ENCODE measurements around the gene CHST6.
"Not testable (repeated sequence)": the region's sequence is repeated elsewhere in the genome, so short reads cannot be mapped to it uniquely, and the experiment has no call there.

Gene CHST6

DNA sequence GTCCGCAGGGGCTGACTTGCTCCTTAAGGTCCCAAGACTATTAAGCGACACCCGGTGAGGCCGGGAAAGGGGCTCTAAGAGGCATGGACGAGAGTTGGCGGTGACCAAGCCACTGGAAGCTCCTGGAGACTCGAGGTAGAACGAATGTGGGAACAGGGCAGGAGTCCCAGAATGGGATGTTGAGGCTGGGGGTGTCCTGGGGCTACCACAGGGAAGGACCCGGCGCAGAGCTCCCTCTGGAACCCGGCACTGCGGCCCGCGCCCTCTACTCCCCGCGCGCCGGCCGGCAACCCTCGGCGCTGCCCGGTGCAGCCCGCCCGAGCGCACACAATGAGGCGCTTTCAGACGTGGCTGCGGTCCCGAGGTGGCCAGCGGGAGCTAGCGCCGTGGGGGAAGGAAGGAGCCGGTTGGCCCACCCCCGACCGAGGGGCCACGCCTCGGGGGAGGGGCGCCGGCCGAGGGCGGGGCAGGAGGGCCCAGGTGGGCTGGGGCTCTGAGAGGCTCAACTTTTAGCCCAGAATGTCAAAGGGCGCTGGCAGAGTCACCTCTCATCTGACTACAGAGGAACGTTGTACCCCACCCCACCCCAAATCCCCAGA lies at the start of gene CHST6:
TSS of gene CHST6 (minus strand) at position 366 of the 599 bp plus-strand sequence. CDS start 15,613 bp downstream, outside the sequence.
- peak; percentile 36 to 72 for DNase-seq

- DNase-seq = not testable (repeated sequence)
Observed at GRCh38 chr16:75542462-75542861, 47.2 kb upstream of the CHST6 start.

DNA sequence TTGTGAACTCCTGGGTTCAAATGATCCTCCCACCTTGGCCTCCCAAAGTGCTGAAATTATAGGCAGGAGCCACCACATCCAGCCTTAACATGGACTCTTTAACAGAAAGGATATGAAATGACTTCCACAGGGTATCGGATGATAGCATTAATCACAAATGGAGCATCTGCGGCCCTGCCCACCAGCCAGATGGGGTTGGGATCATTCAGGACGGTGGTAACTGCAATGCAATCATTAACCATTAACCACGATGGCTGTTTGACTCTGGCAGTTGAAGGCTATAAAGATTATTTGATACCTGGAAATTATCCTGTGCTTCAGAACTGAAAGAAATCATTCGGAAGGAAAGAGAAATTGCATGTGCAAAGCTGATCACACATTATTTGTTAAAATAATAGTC lies 46.0 kb upstream of the CHST6 start:
- no peak for DNase-seq

DNA sequence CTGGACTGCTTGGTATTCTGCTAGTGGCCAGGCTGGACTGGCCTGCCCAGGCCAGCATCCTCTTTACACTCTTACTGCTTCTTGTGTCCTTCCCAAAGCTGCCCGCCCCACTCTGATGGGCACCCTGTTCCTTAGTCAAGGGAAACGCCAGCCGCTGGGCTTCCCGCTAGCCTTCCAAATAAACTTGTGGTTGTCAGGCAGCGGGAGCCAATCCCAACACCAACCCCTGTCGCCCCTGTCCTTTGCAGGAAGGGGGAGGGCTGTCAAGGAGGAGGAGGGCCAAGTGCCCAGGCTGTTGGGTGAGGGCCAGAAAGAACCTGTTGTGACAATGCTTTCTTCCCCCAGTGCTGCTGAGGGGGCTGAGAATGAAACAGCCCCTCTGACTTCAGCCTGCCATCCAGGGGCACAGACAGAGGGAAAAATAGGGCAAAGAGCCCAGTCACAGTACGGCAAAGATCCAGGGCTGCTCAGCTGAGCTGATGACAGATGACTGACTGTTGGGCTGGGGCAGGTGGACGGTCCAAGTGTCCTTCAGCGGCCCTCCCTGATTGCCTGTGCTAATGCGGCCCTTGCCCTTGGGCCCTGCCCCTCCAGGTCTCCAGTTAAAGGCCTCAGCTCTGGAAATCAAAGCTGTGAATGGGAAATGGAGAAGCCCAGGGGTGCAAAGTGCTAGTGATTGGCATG lies 43.8 kb upstream of the CHST6 start:
- DNase-seq = peak in 1 of 2 donors; percentile 18

GRCh38 chr16:75537776-75538175 lies 42.5 kb upstream of the CHST6 start:
- DNase-seq = no peak

GRCh38 chr16:75535901-75536300 lies 40.7 kb upstream of the CHST6 start, which contains the start of gene CHST5:
Gene CHST5, minus strand, starts transcription at chr16:75536108. Its CDS starts 5,724 bp downstream, at chr16:75530384.
- no peak for DNase-seq

DNA sequence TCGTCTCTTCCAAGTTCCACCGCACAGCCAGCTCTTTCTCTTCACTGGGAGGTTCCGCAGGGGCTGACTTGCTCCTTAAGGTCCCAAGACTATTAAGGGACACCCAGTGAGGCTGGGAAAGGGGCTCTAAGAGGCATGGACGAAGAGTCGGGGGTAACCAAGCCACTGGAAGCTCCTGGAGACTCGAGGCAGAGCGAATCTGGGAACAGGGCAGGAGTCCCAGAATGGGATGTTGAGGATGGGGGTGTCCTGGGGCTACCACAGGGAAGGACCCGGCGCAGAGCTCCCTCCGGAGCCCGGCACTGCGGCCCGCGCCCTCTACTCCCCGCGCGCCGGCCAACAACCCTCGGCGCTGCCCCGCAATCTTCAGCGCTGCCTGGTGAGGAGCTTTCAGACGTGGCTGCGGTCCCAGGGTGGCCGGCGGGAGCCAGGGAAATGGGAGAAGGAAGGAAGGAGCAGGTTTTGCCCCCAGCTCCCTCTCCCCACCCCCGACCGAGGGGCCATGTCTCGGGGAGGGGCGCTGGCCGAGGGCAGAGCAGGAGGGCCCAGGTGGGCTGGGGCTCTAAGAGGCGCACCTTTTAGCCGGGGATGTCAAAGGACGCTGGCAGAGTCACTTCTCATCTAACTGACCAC lies 40.1 kb upstream of the CHST6 start:
- no peak for DNase-seq

- DNase-seq = no peak
Observed at GRCh38 chr16:75534560-75535205, 39.4 kb upstream of the CHST6 start.

- DNase-seq = no peak
Observed at GRCh38 chr16:75532791-75533190, 37.5 kb upstream of the CHST6 start.

GRCh38 chr16:75532142-75532765 lies 37.0 kb upstream of the CHST6 start:
- DNase-seq = no peak

DNA sequence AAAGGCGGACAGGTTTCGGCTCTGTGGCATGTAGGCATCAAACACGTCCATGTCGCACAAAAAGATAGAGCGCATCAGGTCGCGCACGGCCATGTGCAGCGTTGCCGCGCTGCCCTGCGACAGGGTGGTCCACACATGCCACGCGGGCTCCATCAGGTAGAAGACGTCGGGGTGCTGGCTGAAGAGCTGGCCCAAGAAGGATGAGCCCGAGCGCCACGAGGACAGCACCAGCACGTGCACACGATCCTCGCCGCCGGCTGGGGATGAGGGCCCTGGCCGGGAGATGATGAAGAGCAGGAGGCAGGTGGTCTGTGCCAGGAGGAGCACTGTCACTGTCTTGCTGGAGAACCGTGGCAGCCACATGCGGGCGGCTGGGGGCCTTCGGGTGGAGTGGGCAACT lies 34.7 kb upstream of the CHST6 start:
- no peak for DNase-seq

DNA sequence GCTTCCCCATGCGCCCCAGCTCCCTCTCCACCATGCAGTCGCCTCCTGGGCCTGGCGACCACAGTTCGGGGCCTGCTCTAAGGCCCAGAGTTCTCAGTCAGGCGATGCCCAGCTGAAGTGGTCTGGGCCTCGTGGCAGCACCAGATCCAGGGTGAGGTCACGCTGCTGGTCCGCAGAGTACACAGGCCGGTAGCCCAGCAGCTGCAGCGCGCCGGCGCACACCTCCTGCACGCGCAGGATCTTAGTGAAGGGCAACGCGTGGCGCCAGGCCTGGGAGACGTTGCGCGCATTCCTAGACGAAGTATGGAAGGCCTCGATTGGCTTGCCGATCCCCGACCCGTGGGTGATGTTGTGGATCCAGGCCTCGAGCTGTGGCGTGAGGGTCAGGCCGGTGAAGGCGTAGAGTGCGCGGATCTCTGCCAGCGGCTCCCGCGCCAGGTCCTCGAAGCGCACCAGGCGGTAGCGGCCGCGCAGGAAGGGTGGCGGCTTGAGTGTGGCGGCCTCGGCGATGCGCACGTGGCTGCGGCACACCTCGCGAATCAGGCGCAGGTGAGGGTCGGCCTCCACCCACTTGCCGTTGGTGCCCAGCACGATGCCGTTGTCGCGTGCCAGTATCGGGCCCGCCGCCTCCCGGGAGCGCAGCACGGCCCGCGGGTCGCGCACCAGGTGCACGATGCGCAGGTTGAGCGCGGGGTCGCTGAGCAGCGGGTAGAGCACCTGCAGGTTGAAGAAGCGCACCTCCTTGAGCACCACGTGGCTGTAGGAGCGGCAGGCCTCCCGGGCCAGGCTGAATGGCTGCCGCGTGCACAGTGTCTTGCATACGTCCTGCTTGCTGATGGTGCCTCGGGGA lies 34.0 kb upstream of the CHST6 start:
- DNase-seq = no peak

DNA sequence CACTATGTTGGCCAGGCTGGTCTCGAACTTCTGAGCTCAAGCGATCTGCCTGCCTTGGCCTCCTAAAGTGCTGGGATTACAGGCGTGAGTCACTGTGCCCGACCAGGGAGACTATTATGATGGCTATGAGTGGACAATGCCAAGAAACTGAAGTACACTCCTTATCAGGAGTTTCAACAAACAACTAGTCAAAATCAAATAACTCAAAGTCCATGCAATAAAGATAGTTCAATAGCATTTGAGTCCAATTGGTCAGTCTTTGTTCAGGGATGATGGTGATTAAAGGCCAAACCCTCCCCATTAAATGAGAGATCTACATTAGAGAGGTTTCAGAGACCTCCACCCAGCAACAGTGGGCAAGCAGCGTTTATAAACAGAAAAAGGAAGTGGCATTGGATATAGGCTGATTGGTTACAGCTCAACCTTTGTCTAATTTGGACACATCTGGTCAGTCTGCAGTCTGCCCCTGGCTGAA lies 32.6 kb upstream of the CHST6 start:
- DNase-seq = no peak

DNA sequence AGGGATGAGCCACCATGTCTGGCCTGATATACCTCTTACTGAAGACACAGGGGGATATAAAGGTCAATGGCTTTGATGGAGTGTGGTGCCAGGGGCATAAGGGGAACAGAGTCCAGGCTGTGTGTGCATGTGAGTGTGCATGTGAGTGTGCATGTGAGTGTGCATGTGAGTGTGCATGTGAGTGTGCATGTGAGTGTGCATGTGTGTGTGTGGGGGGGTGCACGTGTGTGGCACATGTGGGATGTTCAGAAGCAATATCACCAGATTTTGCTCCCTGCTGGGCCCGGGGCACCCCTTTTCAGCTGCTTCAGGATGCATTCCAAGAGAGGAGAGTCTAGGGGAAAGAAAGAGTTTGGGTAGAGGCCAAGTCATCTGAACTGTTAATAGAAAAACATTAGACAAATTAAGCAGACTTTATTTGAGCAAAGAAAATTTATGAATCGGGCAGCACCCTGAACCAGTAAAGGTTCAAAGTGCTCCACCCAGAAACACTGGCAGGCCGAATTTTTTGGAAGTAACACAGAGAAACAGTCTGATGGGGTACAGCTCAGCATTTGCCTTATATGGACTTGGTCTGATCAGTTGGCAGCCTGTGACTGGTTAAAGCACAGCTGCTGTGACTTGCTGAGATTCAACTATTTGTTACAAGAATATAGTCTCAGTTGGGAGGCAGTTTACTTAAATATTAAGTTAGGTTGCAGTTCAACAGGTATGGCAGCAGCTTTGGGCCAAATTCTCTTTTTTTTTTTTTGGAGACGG lies 31.0 kb upstream of the CHST6 start:
- no peak for DNase-seq

DNA sequence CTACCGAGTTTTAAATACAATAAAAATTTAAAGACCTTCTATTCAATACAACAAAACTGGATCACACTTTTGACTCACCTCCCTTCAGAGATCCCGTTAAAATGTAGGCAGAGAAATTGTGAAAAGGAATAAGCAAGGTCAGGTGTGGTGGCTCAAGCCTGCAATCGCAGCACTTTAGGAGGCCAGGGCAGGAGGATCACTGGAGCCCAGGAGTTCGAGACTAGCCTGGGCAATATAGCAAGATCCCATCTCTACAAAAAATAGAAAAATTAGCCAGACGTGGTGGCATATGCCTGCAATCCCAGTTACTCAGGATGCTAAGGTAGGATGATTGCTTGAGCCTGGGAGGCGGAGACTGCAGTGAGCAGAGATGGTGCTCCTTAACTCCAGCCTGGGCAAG lies 23.9 kb upstream of the CHST6 start:
- DNase-seq = no peak

DNA sequence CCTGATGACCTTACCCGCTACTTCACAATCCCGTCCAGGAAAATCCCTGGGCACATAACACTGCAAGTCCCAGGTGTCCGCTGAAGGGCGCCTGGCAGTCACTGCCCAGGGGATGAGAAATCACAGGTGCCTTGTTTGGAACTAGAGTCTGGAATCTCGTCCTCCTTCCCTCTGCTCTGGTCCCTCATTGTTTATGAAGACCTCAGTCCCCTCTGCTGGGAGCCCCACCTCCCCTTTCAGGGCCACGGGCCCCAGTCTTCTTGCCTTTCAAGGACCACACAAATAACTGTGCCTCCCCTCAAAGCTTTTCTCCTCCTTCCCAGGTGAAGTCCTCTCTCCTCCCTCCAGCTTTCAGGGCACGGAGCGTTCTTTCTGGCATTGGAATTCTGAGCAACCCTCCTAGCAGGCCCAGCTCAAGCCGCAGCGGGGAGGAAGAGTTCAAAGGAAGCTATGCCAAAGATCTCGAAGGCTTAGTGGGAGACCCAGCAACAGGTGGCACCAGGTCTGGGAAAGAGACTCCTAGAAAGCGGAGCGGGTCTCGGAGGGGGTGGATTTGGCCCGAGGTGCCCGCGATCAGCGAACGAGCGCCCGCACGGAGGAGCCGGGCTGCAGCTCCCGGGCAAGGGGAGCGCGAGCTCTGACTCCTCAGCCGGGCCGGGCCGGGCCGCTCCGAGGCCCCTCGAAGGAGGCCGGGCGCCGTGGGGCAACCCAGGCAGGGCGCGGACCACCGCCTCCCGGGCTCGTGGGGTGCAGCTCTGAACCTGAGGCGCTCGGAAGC lies 21.1 kb upstream of the CHST6 start:
- peak in 1 of 2 donors; percentile 19 for DNase-seq

GRCh38 chr16:75514296-75514695 lies 19.1 kb upstream of the CHST6 start:
- no peak for DNase-seq

DNA sequence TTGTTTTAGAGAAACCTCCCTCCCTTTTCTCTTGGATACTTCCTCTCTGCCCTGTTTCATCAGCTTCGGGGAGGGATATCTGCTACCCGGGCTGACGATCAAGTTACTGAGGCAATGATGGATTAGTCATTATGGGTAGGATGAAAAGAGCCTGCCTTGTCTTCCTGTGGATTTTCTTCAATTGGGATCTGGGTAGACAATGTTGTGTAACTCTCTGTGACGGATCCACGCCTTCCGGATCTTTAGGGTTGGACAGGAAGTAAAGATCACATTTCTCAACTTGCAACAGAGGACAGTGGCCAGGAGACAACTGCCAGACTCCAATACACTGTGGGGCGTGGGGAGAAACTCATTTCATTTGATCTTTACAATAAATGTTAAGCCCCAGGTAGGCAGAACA lies 11.3 kb upstream of the CHST6 start:
- no peak for DNase-seq

DNA sequence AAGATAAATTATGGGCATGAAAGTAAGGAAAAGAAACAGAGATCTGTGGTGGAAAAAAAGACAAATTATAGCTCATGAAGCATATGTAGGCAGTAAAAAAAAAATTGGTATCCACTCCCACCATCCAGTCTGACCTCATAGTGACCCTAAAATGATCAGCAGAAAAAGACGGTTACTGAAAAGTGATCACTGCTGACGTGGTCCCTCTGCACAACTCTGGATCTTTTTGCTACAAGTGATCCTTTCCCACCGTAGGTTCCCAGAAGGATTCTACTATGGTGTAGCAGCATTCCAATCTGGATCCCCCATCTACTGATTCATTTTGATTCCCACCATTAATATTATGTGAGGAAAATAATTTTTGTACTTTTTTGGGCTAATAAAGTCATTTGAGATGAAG lies 10.9 kb upstream of the CHST6 start:
- no peak for DNase-seq

- no peak for DNase-seq
Observed at GRCh38 chr16:75503801-75504200, 8.6 kb upstream of the CHST6 start.

Measured in hippocampal formation (tissue), 2 donors.